22Rv1 (cell line): ENCODE measurements around the gene CNTN4.

ENCODE experiments used
- ZFX ChIP-seq: fragments of 450-650 bp; IDR thresholded peaks from 2 replicates; pipeline ENCODE4 v1.6.1; 2017; ENCODE audit warnings: antibody characterized with exemption, borderline replicate concordance
- TF ChIP-seq, protein P1 (sequence below): fragments of 450-650 bp; IDR thresholded peaks from 2 replicates; pipeline ENCODE4 v1.5.1; 2017; ENCODE audit warnings: mild to moderate bottlenecking

DNA sequence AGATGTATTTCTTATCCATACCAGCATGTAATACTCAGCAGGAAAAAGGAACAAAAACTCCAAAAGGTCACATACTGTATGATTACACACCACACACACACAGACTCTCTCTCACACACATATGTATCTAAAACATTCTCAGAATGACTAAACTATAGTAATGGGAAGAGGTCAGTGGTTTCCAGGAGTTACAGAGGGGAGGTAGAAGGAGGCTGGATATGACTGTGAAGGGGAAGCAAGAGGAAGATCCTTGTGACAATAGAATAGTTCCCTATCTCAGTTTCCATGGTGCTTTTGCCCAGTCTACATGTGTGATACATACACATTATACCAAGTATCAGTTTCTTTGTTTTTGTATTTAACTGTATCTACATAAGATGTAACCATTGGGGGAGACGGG is 821.4 kb downstream of the CNTN4 start:
- TF ChIP-seq, protein P1, sequence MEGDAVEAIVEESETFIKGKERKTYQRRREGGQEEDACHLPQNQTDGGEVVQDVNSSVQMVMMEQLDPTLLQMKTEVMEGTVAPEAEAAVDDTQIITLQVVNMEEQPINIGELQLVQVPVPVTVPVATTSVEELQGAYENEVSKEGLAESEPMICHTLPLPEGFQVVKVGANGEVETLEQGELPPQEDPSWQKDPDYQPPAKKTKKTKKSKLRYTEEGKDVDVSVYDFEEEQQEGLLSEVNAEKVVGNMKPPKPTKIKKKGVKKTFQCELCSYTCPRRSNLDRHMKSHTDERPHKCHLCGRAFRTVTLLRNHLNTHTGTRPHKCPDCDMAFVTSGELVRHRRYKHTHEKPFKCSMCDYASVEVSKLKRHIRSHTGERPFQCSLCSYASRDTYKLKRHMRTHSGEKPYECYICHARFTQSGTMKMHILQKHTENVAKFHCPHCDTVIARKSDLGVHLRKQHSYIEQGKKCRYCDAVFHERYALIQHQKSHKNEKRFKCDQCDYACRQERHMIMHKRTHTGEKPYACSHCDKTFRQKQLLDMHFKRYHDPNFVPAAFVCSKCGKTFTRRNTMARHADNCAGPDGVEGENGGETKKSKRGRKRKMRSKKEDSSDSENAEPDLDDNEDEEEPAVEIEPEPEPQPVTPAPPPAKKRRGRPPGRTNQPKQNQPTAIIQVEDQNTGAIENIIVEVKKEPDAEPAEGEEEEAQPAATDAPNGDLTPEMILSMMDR = no peak
- no peak for TF ChIP-seq ZFX
